Breast epithelium (tissue), 4 donors: ENCODE measurements around the gene SNX30. TPM values are rescaled to one million over a fixed set of nuclear protein-coding genes. Genes with fewer than 3 reads are reported as not detected.

Source experiments
- DNase-seq, 2 donors: peaks; one replicate each; pipeline ENCODE4 v3.0.0-alpha.2; 2019; ENCODE audit warnings: low spot score in 2 of 2
- H3K27ac ChIP-seq, 2 donors: fragments of 200-600 bp; sonication (generic) in 1 of 2; one replicate each; pipeline ENCODE4 v1.5.1; 2016 to 2019; ENCODE audit warnings: mild to moderate bottlenecking in 1 of 2
- H3K27me3 ChIP-seq, 2 donors: fragments of 200-600 bp; sonication (generic) in 1 of 2; one replicate each; pipeline versions ENCODE4 v1.5.1 to v1.6.0; 2017 to 2019; ENCODE audit warnings: control low read depth in 1 of 2, mild to moderate bottlenecking in 1 of 2
- H3K36me3 ChIP-seq: fragments of 200-600 bp; one replicate; pipeline ENCODE4 v1.5.1; 2019
- H3K4me1 ChIP-seq, 2 donors: fragments of 200-600 bp; sonication (generic); one replicate each; pipeline ENCODE4 v1.5.1; 2016 to 2019; ENCODE audit warnings: control low read depth in 1 of 2
- H3K4me3 ChIP-seq, 3 donors: fragments of 200-600 bp; sonication (generic); 1 replicate in 2 of 3; 2 replicates in 1 of 3; pipeline ENCODE4 v1.5.1; 2016 to 2019; ENCODE audit warnings: mild to moderate bottlenecking in 3 of 3, moderate library complexity in 2 of 3
- H3K9me3 ChIP-seq, 2 donors: fragments of 200-600 bp; sonication (generic) in 1 of 2; one replicate each; pipeline ENCODE4 v1.5.1; 2016 to 2019; ENCODE audit warnings: control low read depth in 1 of 2
- CTCF ChIP-seq, 3 donors: fragments of 450-650 bp; IDR thresholded peaks; one replicate each; pipeline ENCODE4 v1.5.1; 2016 to 2017; ENCODE audit warnings: antibody characterized with exemption in 3 of 3, mild to moderate bottlenecking in 3 of 3, moderate library complexity in 3 of 3
- POLR2A ChIP-seq: fragments of 450-650 bp; IDR thresholded peaks from one replicate; pipeline ENCODE4 v1.6.1; 2016; ENCODE audit warnings: antibody characterized with exemption, mild to moderate bottlenecking, moderate library complexity
- POLR2AphosphoS5 ChIP-seq, 3 donors: sonication (generic); formaldehyde crosslinking; IDR thresholded peaks; one replicate each; pipeline ENCODE4 v1.6.1; 2017; ENCODE audit warnings: antibody characterized with exemption in 3 of 3
- intact Hi-C: fragments of 100-400 bp; cut with DNase I; formaldehyde crosslinking; loops from one replicate; pipeline ENCODE4 v1.15.1; 2023; ENCODE audit warnings: low total_unique reads
- total RNA-seq, 3 donors: library from RNA; depleted of rRNA; stranded (reverse); fragments of >200 nt; gene quantifications; one replicate each; pipeline ENCODE4 v1.1.0, GENCODE V29; 2016

Gene SNX30
- total RNA-seq, 3 donors from 2014 or later, result 15.2 to 18.7 (median 16.4) TPM

- H3K27me3 ChIP-seq, result no peaks in the 10 kb centered on the region
- no peaks in the 10 kb centered on the region for H3K4me1 ChIP-seq
- DNase-seq, result no peak
- H3K4me3 ChIP-seq, result no peak overlapping the region
- H3K27ac ChIP-seq, result no peak overlapping the region
- intact Hi-C loops, result no loop called here
- no peaks in the 10 kb centered on the region for H3K9me3 ChIP-seq
- TF ChIP-seq POLR2A, result no peak
- TF ChIP-seq CTCF (IDR thresholded peaks at IDR 0.05), result no peak
- no peak for TF ChIP-seq POLR2AphosphoS5 (IDR thresholded peaks at IDR 0.05)
- H3K36me3 ChIP-seq, result no peaks in the 10 kb centered on the region
Observed at GRCh38 chr9:112809906-112810305, 59.3 kb downstream of the SNX30 start.

GRCh38 chr9:112810696-112811490 is 60.3 kb downstream of the SNX30 start:
- intact Hi-C loops, result no loop called here
- TF ChIP-seq POLR2A (no peak), CTCF (IDR thresholded peaks at IDR 0.05) (no peak), POLR2AphosphoS5 (IDR thresholded peaks at IDR 0.05) (no peak)
- DNase-seq, result no peak
- H3K9me3 ChIP-seq, result no peaks in the 10 kb centered on the region
- no peak overlapping the region for H3K27ac ChIP-seq
- no peaks in the 10 kb centered on the region for H3K4me1 ChIP-seq
- no peaks in the 10 kb centered on the region for H3K27me3 ChIP-seq
- H3K4me3 ChIP-seq, result no peak overlapping the region
- no peaks in the 10 kb centered on the region for H3K36me3 ChIP-seq

- Histone ChIP-seq H3K4me1 (no peaks in the 10 kb centered on the region), H3K27me3 (no peaks in the 10 kb centered on the region), H3K27ac (no peak overlapping the region), H3K36me3 (no peaks in the 10 kb centered on the region), H3K4me3 (no peak overlapping the region), H3K9me3 (no peaks in the 10 kb centered on the region)
- no peak for DNase-seq
- TF ChIP-seq POLR2A (no peak), POLR2AphosphoS5 (IDR thresholded peaks at IDR 0.05) (no peak), CTCF (IDR thresholded peaks at IDR 0.05) (no peak)
- intact Hi-C loops, result no loop called here
Observed at GRCh38 chr9:112811518-112811917, 61.0 kb downstream of the SNX30 start.

GRCh38 chr9:112815868-112816267 is 65.3 kb downstream of the SNX30 start:
- Histone ChIP-seq H3K9me3 (no peaks in the 10 kb centered on the region), H3K27me3 (no peaks in the 10 kb centered on the region), H3K27ac (no peak overlapping the region), H3K4me1 (no peaks in the 10 kb centered on the region), H3K36me3 (no peaks in the 10 kb centered on the region), H3K4me3 (no peak overlapping the region)
- intact Hi-C loops, result no loop called here
- DNase-seq, result no peak
- TF ChIP-seq CTCF (IDR thresholded peaks at IDR 0.05), result no peak
- no peak for TF ChIP-seq POLR2A
- no peak for TF ChIP-seq POLR2AphosphoS5 (IDR thresholded peaks at IDR 0.05)

- H3K36me3 ChIP-seq, result no peaks in the 10 kb centered on the region
- H3K27ac ChIP-seq, result no peak overlapping the region
- no peak for TF ChIP-seq POLR2AphosphoS5 (IDR thresholded peaks at IDR 0.05)
- TF ChIP-seq CTCF (IDR thresholded peaks at IDR 0.05), result no peak
- TF ChIP-seq POLR2A, result no peak
- intact Hi-C loops, result no loop called here
- H3K27me3 ChIP-seq, result no peaks in the 10 kb centered on the region
- no peak for DNase-seq
- no peak overlapping the region for H3K4me3 ChIP-seq
- no peaks in the 10 kb centered on the region for H3K9me3 ChIP-seq
- H3K4me1 ChIP-seq, result no peaks in the 10 kb centered on the region
Observed at GRCh38 chr9:112817860-112818203, 67.3 kb downstream of the SNX30 start.
